Measurements from ENCODE around the gene CD2BP2. TPM values are rescaled to one million over a fixed set of nuclear protein-coding genes. Genes with fewer than 3 reads are reported as not detected.
A peak's percentile ranks its signal among the peaks of the same experiment; 100 is the strongest.
"Not testable (repeated sequence)": the region's sequence is repeated elsewhere in the genome, so short reads cannot be mapped to it uniquely, and the experiment has no call there.

CD2BP2 gene
- total RNA-seq, 2 donors from 2014 or later: 44.8 to 76.1 TPM

GRCh38 chr16:30335598-30336474, 19.3 kb downstream of the CD2BP2 start:
- Histone ChIP-seq H3K9ac (ENCODE audit: low read depth in 2 of 2, low read length in 2 of 2) (peak overlapping the region; percentile 46 to 62), H3K4me3 (peak overlapping the region; percentile 59), H3K36me3 (no peaks in the 10 kb centered on the region), H3K9me3 (no peaks in the 10 kb centered on the region), H3K4me1 (no peaks in the 10 kb centered on the region), H3K27me3 (no peaks in the 10 kb centered on the region), H3K27ac (peak overlapping the region; percentile 95)
- DNase-seq: peak; percentile 34
- intact Hi-C loops (cut with DNase I): no loop called here
- no peak for TF ChIP-seq CTCF (IDR thresholded peaks at IDR 0.05)

- peak overlapping the region; percentile 62 to 93 for H3K9ac ChIP-seq (ENCODE audit: low read depth in 2 of 2, low read length in 2 of 2)
- H3K36me3 ChIP-seq; intact Hi-C loops (cut with DNase I): not testable (repeated sequence)
These were observed 20.0 kb downstream of the CD2BP2 start for GRCh38 chr16:30335028-30335597.

GRCh38 chr16:30334473-30334989, 20.6 kb downstream of the CD2BP2 start:
- Histone ChIP-seq H3K9ac (ENCODE audit: low read depth in 2 of 2, low read length in 2 of 2) (peak overlapping the region in 1 of 2 donors; percentile 12), H3K4me3 (peak overlapping the region; percentile 59), H3K27ac (peak overlapping the region; percentile 95)
- H3K4me1 ChIP-seq; H3K27me3 ChIP-seq; H3K9me3 ChIP-seq; intact Hi-C loops (cut with DNase I); H3K36me3 ChIP-seq: not testable (repeated sequence)
- peak; percentile 86 for DNase-seq

More at GRCh38 chr16:30335028-30335597, 20.0 kb downstream of the CD2BP2 start:
- H3K4me1 ChIP-seq, H3K9me3 ChIP-seq, H3K27me3 ChIP-seq: not testable (repeated sequence)
- DNase-seq: peak; percentile 86
- H3K27ac ChIP-seq: peak overlapping the region; percentile 95
- peak overlapping the region; percentile 59 for H3K4me3 ChIP-seq

GRCh38 chr16:30324220-30324619, 30.9 kb downstream of the CD2BP2 start:
- H3K9me3 ChIP-seq; intact Hi-C loops (cut with DNase I); H3K27me3 ChIP-seq; H3K4me1 ChIP-seq; H3K36me3 ChIP-seq; DNase-seq; H3K4me3 ChIP-seq; H3K27ac ChIP-seq; H3K9ac ChIP-seq (ENCODE audit: low read depth in 2 of 2, low read length in 2 of 2): not testable (repeated sequence)

- DNase-seq; H3K27ac ChIP-seq; H3K9me3 ChIP-seq; H3K36me3 ChIP-seq; H3K27me3 ChIP-seq; H3K4me1 ChIP-seq; H3K4me3 ChIP-seq; intact Hi-C loops (cut with DNase I); H3K9ac ChIP-seq (ENCODE audit: low read depth in 2 of 2, low read length in 2 of 2): not testable (repeated sequence)
These were observed 36.5 kb downstream of the CD2BP2 start for GRCh38 chr16:30318647-30319046.

GRCh38 chr16:30310937-30311336, 44.2 kb downstream of the CD2BP2 start:
- H3K9me3 ChIP-seq; H3K4me3 ChIP-seq; H3K4me1 ChIP-seq; H3K9ac ChIP-seq (ENCODE audit: low read depth in 2 of 2, low read length in 2 of 2); H3K36me3 ChIP-seq; H3K27ac ChIP-seq; intact Hi-C loops (cut with DNase I); DNase-seq; H3K27me3 ChIP-seq: not testable (repeated sequence)

- H3K36me3 ChIP-seq; H3K4me1 ChIP-seq; DNase-seq; H3K4me3 ChIP-seq; H3K9ac ChIP-seq (ENCODE audit: low read depth in 2 of 2, low read length in 2 of 2); intact Hi-C loops (cut with DNase I); H3K9me3 ChIP-seq; H3K27me3 ChIP-seq; H3K27ac ChIP-seq: not testable (repeated sequence)
These were observed 45.9 kb downstream of the CD2BP2 start for GRCh38 chr16:30309255-30309654.

Other genes starting within 250 kb of the CD2BP2 start
- gene GDPD3, start 241.8 kb downstream of the CD2BP2 start, total RNA-seq: 10 to 100 TPM; 40.4 to 95.2 TPM
- gene MAPK3, start 232.1 kb downstream of the CD2BP2 start, total RNA-seq: 100 to 1,000 TPM; 208 to 298 TPM
- 10 to 100 TPM; 16.5 to 20.0 TPM for gene CORO1A, start 171.7 kb downstream of the CD2BP2 start, total RNA-seq
- gene BOLA2B, start 161.6 kb downstream of the CD2BP2 start, total RNA-seq: 100 to 1,000 TPM; 109 to 237 TPM
- gene SLX1A, start 161.4 kb downstream of the CD2BP2 start, total RNA-seq: 100 to 1,000 TPM in 1 of 2 donors, 10 to 100 TPM in 1; 70.2 to 114 TPM
- 10 to 100 TPM; 47.8 to 59.0 TPM for gene SULT1A3, start 156.1 kb downstream of the CD2BP2 start, total RNA-seq
- 10 to 100 TPM in 1 of 2 donors, 1 to 10 TPM in 1; 1.6 to 10.4 TPM for gene NPIPB13, start 106.8 kb downstream of the CD2BP2 start, total RNA-seq
- gene TBC1D10B, start 15.2 kb upstream of the CD2BP2 start, total RNA-seq: 10 to 100 TPM; 45.0 to 62.3 TPM
- 1 to 10 TPM; 1.1 to 2.2 TPM for gene MYL11, start 19.5 kb upstream of the CD2BP2 start, total RNA-seq
- 1 to 10 TPM; 4.3 to 4.5 TPM for gene SEPTIN1, start 27.3 kb upstream of the CD2BP2 start, total RNA-seq
- 1 to 10 TPM; 6.5 to 6.8 TPM for gene ZNF48, start 40.1 kb upstream of the CD2BP2 start, total RNA-seq
- 1 to 10 TPM; 3.5 to 6.5 TPM for gene ZNF771, start 52.3 kb upstream of the CD2BP2 start, total RNA-seq
- gene DCTPP1, start 74.7 kb upstream of the CD2BP2 start, total RNA-seq: 100 to 1,000 TPM in 1 of 2 donors, 10 to 100 TPM in 1; 80.9 to 153 TPM
- 100 to 1,000 TPM in 1 of 2 donors, 10 to 100 TPM in 1; 93.3 to 156 TPM for gene SEPHS2, start 90.6 kb upstream of the CD2BP2 start, total RNA-seq
- 1 to 10 TPM; 3.4 to 4.8 TPM for gene ITGAL, start 117.4 kb upstream of the CD2BP2 start, total RNA-seq
- gene ZNF768, start 171.3 kb upstream of the CD2BP2 start, total RNA-seq: 10 to 100 TPM; 58.6 to 63.2 TPM
- 10 to 100 TPM in 1 of 2 donors, 1 to 10 TPM in 1; 8.7 to 11.9 TPM for gene ZNF747, start 179.6 kb upstream of the CD2BP2 start, total RNA-seq
- 10 to 100 TPM in 1 of 2 donors, 1 to 10 TPM in 1; 9.0 to 11.1 TPM for gene ZNF764, start 203.1 kb upstream of the CD2BP2 start, total RNA-seq
- 10 to 100 TPM; 13.1 to 14.3 TPM for gene ZNF688, start 216.4 kb upstream of the CD2BP2 start, total RNA-seq
- gene ZNF785, start 230.4 kb upstream of the CD2BP2 start, total RNA-seq: 10 to 100 TPM; 12.7 to 13.3 TPM